Small intestine (tissue), 7 donors: ENCODE measurements around the gene IL17REL. TPM values are rescaled to one million over a fixed set of nuclear protein-coding genes. Genes with fewer than 3 reads are reported as not detected.

Source experiments
- DNase-seq, 2 donors: peaks; one replicate each; pipeline versions ENCODE4 v3.0.0 to v3.0.0-alpha.2; 2013
- FAIRE-seq: peaks from 2 replicates; lab custom pipeline; 2012; peaks lifted over from hg19 to GRCh38; lab: Jason Lieb, UNC
- H3K27ac ChIP-seq, 3 donors: one replicate each; pipeline ENCODE4 v1.5.1; 2013; ENCODE audit warnings: low read length in 2 of 3, mild to moderate bottlenecking in 2 of 3, control low read depth in 1 of 3, inconsistent platforms in 1 of 3, low read depth in 1 of 3, moderate library complexity in 1 of 3
- H3K27me3 ChIP-seq, 3 donors: one replicate each; pipeline ENCODE4 v1.6.1; 2013; ENCODE audit warnings: low read length in 3 of 3, inconsistent platforms in 1 of 3; ENCODE audit not compliant: control insufficient read depth in 3 of 3, insufficient read depth in 3 of 3
- H3K36me3 ChIP-seq, 3 donors: one replicate each; pipeline ENCODE4 v1.6.1; 2013; ENCODE audit warnings: low read length in 3 of 3, inconsistent platforms in 1 of 3, low read depth in 1 of 3, mild to moderate bottlenecking in 1 of 3, moderate library complexity in 1 of 3; ENCODE audit not compliant: control insufficient read depth in 3 of 3, insufficient read depth in 2 of 3
- H3K4me1 ChIP-seq, 3 donors: one replicate each; pipeline ENCODE4 v1.6.1; 2013; ENCODE audit warnings: low read length in 2 of 3, inconsistent platforms in 1 of 3, low read depth in 1 of 3, mild to moderate bottlenecking in 1 of 3, moderate library complexity in 1 of 3; ENCODE audit not compliant: control insufficient read depth in 3 of 3, insufficient read depth in 2 of 3
- H3K4me3 ChIP-seq, 3 donors: one replicate each; pipeline ENCODE4 v1.5.1; 2013; ENCODE audit warnings: low read length in 3 of 3, control low read depth in 1 of 3, inconsistent platforms in 1 of 3, low read depth in 1 of 3, mild to moderate bottlenecking in 1 of 3, moderate library complexity in 1 of 3
- H3K9me3 ChIP-seq, 2 donors: one replicate each; pipeline ENCODE4 v1.6.1; 2013; ENCODE audit warnings: low read depth in 1 of 2, low read length in 1 of 2; ENCODE audit not compliant: control insufficient read depth in 2 of 2, insufficient read depth in 1 of 2
- WGBS, 3 donors: extraction: QIAGEN DNeasy Blood & Tissue Kit; methylation state at CpG; one replicate each; pipeline ENCODE4 v1.1.7; 2013; 5-methylcytosine and 5-hydroxymethylcytosine counted together
- polyA plus RNA-seq, 4 donors: library from polyadenylated mRNA; stranded (reverse) in 3 of 4; unstranded in 1 of 4; fragments of 200-250 nt in 3 of 4; fragments of 120-200 nt in 1 of 4; gene quantifications; one replicate each; pipeline versions ENCODE4 v1.2.1 to v1.2.3, GENCODE V29; 2013
- donor health status: healthy with polysubstance abuse.
- donor health status: control.
- donor health status: control.
- donor health status: Bipolar disorder and iron deficiency.
- donor health status: healthy.

Gene IL17REL
- polyA plus RNA-seq, 4 donors = 0.27 to 0.65 (median 0.49) TPM; not detected in 1

GRCh38 chr22:50031189-50032091 lies 18.9 kb upstream of the IL17REL start:
- Histone ChIP-seq H3K27ac (no peak overlapping the region), H3K4me3 (no peak overlapping the region), H3K36me3 (no peaks in the 10 kb centered on the region), H3K4me1 (no peaks in the 10 kb centered on the region), H3K9me3 (no peaks in the 10 kb centered on the region), H3K27me3 (peaks cover 0 to 6% (median 0%) of the 10 kb centered on the region in 3 donors)
- WGBS, 3 donors = 80 to 91% (median 83%) methylated on average over 47 to 49 of the region's 49 CpGs
- no peak for DNase-seq
- FAIRE-seq = no peak

DNA sequence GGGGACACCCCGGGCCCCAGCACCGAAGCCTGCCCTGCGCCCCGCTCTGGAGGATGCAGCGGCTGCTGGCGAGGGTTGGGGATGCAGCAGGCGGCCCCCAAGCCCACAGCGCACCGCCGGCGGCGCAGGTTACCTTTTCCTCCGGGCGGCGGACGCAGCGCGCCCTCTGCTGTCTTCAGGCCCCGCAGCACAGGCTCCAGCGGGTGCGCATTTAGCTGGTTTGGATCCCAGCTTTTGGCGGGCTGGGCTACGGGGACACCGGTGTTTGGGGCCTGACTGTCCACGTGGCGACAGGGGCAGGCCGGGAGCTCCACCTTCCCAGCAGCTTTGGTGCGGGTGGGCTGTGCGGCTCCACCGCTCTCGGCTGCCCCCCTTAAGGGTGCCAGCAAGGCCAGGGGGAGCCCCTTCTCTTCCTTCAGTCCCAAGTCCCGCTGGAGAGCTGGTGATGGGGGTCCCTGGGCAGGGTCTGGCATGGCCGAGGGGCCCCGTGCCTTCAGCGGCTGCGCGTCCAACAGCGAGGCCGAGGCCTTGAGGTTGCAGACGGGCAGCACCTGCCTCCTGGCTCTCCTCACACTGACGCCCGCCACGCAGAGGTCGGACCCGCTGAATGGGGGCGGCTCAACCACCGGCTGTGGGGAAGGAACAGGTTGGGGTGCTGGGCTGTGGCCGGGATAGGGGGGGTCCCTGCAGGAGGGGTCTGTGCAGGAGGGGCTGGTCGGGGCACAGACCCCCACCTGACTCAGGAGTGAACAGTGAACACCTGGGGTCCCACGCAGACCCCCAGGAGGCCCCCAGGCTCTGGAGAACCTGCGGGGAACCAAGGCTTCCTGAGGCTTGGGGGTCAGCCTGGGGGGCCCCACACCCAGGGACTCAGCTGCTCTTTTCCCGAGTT lies 18.0 kb upstream of the IL17REL start:
- no peak overlapping the region for H3K27ac ChIP-seq
- DNase-seq (peak; percentile 71 to 81), FAIRE-seq (no peak)
- H3K9me3 ChIP-seq = no peaks in the 10 kb centered on the region
- no peaks in the 10 kb centered on the region for H3K4me1 ChIP-seq
- WGBS, 3 donors = 17 to 22% (median 19%) methylated on average over 48 to 52 of the region's 52 CpGs
- no peak overlapping the region for H3K4me3 ChIP-seq
- H3K27me3 ChIP-seq = peaks cover 0 to 4% (median 0%) of the 10 kb centered on the region in 3 donors
- H3K36me3 ChIP-seq = no peaks in the 10 kb centered on the region

DNA sequence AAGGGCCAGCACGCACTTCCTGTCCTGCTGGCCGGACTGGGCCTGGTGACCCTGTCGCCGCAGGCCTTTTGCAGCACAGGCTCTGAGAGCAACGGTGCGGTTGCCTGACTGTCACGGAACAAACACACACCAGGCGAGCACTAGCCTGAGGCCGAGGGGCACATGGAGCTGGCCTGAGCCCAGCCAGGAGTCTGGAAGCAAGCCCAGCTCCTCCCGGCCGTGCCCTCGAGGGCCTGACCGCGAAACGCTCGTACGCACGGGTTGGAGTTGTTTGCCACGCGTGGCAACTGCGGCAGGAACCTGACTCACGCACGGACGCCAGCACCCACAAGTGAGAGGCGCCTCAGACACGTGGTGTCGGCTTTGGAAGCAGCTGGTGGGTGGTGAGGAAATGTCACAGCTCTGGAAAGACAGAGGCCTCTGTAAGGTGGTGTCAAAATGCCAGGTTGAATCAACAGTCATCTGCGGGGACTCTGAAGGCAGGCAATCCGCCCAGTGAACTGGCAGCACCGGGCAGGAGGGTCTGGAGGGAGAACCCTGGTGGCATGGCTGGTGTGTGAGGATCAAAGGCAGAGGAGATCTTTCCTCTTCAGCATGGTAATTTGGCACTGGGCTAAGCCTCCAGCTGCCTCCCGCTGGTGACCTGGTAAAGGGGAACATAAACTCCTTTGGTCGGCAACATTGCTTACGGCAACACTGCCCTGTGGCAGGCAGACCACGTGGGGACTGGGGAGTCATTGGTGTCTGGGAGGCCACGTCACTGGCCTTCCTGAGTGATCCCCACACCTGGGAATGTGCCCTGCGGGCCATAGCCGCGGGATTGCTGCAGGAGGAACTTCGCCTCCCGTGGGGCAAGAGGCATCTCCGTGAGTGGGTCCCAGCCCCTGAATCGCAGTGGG lies 15.3 kb upstream of the IL17REL start:
- no peak overlapping the region for H3K4me3 ChIP-seq
- 26 to 73% (median 35%) methylated on average over 42 of the region's 42 CpGs for WGBS, 3 donors
- H3K27ac ChIP-seq = no peak overlapping the region
- no peaks in the 10 kb centered on the region for H3K9me3 ChIP-seq
- no peaks in the 10 kb centered on the region for H3K4me1 ChIP-seq
- FAIRE-seq (no peak), DNase-seq (no peak)
- peaks cover 0 to 4% (median 0%) of the 10 kb centered on the region in 3 donors for H3K27me3 ChIP-seq
- no peaks in the 10 kb centered on the region for H3K36me3 ChIP-seq

DNA sequence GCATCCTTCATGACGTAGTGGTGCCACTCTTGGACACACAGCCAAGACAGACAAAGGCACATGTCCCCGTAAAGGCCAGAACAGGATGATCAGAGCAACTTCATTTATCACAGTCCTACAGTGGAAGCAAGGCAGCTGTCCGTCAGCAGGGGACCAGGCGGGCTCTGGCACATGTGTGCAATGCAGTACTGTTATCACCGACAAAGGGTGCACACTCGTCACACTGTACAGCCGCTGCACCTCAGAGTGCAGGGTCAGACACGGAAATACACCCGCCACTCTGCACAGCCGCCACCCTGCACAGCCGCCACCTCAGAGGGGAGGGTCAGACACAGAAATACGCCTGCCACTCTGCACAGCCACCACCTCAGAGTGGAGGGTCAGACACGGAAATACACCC lies 13.4 kb upstream of the IL17REL start:
- peaks cover 0 to 4% (median 0%) of the 10 kb centered on the region in 3 donors for H3K27me3 ChIP-seq
- H3K36me3 ChIP-seq = no peaks in the 10 kb centered on the region
- H3K27ac ChIP-seq = no peak overlapping the region
- FAIRE-seq (no peak), DNase-seq (no peak)
- H3K9me3 ChIP-seq = no peaks in the 10 kb centered on the region
- WGBS, 3 donors = 61 to 80% (median 66%) methylated on average over 13 of the region's 13 CpGs
- H3K4me3 ChIP-seq = no peak overlapping the region
- no peaks in the 10 kb centered on the region for H3K4me1 ChIP-seq

GRCh38 chr22:50022171-50022819 lies 9.7 kb upstream of the IL17REL start:
- FAIRE-seq (no peak), DNase-seq (no peak)
- Histone ChIP-seq H3K4me1 (no peaks in the 10 kb centered on the region), H3K27me3 (peaks cover 0 to 10% (median 2%) of the 10 kb centered on the region in 3 donors), H3K9me3 (peaks cover 0 to 5% of the 10 kb centered on the region in 2 donors), H3K36me3 (no peaks in the 10 kb centered on the region), H3K27ac (no peak overlapping the region), H3K4me3 (no peak overlapping the region)
- WGBS, 3 donors = 82 to 87% (median 85%) methylated on average over 14 of the region's 14 CpGs

- H3K36me3 ChIP-seq = no peaks in the 10 kb centered on the region
- no peaks in the 10 kb centered on the region for H3K4me1 ChIP-seq
- H3K27ac ChIP-seq = no peak overlapping the region
- no peak for DNase-seq
- peaks cover 2 to 26% (median 8%) of the 10 kb centered on the region in 3 donors for H3K27me3 ChIP-seq
- H3K9me3 ChIP-seq = peaks cover 0 to 5% of the 10 kb centered on the region in 2 donors
- 88 to 91% (median 90%) methylated on average over 15 of the region's 15 CpGs for WGBS, 3 donors
- FAIRE-seq = no peak
- no peak overlapping the region for H3K4me3 ChIP-seq
Observed at GRCh38 chr22:50020606-50021005, 8.0 kb upstream of the IL17REL start.

DNA sequence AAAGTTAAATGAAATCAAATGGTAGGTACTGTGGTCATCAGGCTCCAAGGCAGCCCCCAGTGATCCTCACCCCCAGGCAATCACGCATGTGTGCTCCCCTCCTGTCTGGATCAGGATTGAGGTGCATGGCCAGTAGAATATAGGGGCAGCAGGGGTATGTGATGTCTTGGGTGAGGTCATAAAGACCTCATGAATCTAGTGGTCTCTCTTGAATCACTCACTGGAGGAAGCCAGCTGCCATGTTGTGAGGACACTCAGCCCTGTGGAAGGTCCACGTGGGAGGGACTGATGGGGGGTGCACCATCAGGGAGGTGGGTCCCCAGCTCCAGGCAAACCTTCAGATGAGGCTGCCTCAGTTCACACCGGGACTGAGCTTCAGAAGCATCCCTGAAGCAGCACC lies 6.8 kb upstream of the IL17REL start:
- Histone ChIP-seq H3K9me3 (peaks cover 0 to 5% of the 10 kb centered on the region in 2 donors), H3K4me1 (no peaks in the 10 kb centered on the region), H3K36me3 (no peaks in the 10 kb centered on the region), H3K27me3 (peaks cover 9 to 34% (median 13%) of the 10 kb centered on the region in 3 donors), H3K4me3 (no peak overlapping the region), H3K27ac (no peak overlapping the region)
- 57 to 77% (median 63%) methylated on average over 3 of the region's 3 CpGs for WGBS, 3 donors
- no peak for FAIRE-seq
- DNase-seq = no peak
